ENCODE data around the gene DRG2.

DNA sequence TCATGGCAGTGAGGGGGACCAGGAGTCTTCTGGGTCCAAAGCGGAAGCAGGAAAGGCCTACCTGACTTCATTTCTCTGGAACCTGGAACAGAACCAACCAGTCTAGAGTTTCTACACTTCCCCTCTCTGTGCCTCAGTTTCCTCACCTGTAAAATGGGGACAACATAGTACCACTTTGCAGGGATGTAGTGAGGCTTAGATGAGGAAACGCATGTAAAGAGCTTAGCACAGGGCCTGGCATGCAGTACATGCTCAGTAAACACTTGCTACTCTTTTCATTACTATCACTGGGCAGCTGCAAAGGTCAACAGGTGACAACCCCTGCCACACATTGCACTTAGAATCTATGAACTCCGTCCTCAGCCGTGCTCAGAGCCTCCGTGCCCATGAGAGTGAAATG lies 45.0 kb downstream of the DRG2 start:
- TF ChIP-seq, protein P1, sequence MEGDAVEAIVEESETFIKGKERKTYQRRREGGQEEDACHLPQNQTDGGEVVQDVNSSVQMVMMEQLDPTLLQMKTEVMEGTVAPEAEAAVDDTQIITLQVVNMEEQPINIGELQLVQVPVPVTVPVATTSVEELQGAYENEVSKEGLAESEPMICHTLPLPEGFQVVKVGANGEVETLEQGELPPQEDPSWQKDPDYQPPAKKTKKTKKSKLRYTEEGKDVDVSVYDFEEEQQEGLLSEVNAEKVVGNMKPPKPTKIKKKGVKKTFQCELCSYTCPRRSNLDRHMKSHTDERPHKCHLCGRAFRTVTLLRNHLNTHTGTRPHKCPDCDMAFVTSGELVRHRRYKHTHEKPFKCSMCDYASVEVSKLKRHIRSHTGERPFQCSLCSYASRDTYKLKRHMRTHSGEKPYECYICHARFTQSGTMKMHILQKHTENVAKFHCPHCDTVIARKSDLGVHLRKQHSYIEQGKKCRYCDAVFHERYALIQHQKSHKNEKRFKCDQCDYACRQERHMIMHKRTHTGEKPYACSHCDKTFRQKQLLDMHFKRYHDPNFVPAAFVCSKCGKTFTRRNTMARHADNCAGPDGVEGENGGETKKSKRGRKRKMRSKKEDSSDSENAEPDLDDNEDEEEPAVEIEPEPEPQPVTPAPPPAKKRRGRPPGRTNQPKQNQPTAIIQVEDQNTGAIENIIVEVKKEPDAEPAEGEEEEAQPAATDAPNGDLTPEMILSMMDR (IDR thresholded peaks at IDR 0.05) = no peak
- TF ChIP-seq POLR2A (IDR thresholded peaks at IDR 0.05) = no peak
